ENCODE data around the gene ALG3. TPM values are rescaled to one million over a fixed set of nuclear protein-coding genes. Genes with fewer than 3 reads are reported as not detected.

Gene ALG3
- total and polyA plus RNA-seq, 7 donors, result 15.8 to 93.7 (median 36.7) TPM

- H3K9me3 ChIP-seq, result no peaks in the 10 kb centered on the region
- no peak for TF ChIP-seq CTCF (IDR thresholded peaks at IDR 0.05)
- DNase-seq (no peak), ATAC-seq (no peak)
- no peak overlapping the region for H3K27ac ChIP-seq
- WGBS, 3 donors, result 51 to 58% (median 55%) methylated on average over 3 of the region's 3 CpGs
- intact Hi-C loops (cut with DNase I), result no loop called here
- H3K4me1 ChIP-seq, result no peaks in the 10 kb centered on the region
- no peaks in the 10 kb centered on the region for H3K36me3 ChIP-seq (ENCODE audit: insufficient read depth in 1 of 2, low read depth in 1 of 2)
- H3K4me3 ChIP-seq, result no peak overlapping the region
- H3K27me3 ChIP-seq (ENCODE audit: insufficient read depth in 3 of 3, low read length in 2 of 3), result peaks cover 0 to 63% (median 21%) of the 10 kb centered on the region in 3 donors
Measured at GRCh38 chr3:184231671-184232070, 17.1 kb downstream of the ALG3 start.

- ATAC-seq, result no peak
- Histone ChIP-seq H3K9me3 (no peaks in the 10 kb centered on the region), H3K36me3 (ENCODE audit: insufficient read depth in 1 of 2, low read depth in 1 of 2) (no peaks in the 10 kb centered on the region), H3K27ac (no peak overlapping the region), H3K4me3 (peak overlapping the region; percentile 59), H3K4me1 (no peaks in the 10 kb centered on the region), H3K27me3 (ENCODE audit: insufficient read depth in 3 of 3, low read length in 2 of 3) (peaks cover 0 to 63% (median 18%) of the 10 kb centered on the region in 3 donors)
- WGBS, 3 donors, result 6 to 7% (median 6%) methylated on average over 44 to 79 of the region's 79 CpGs
- intact Hi-C loops (cut with DNase I), result no loop called here
- TF ChIP-seq CTCF (IDR thresholded peaks at IDR 0.05), result no peak
- no peak for DNase-seq
Measured at GRCh38 chr3:184230603-184231528, 17.9 kb downstream of the ALG3 start.

- H3K27me3 ChIP-seq (ENCODE audit: insufficient read depth in 3 of 3, low read length in 2 of 3), result peaks cover 0 to 63% (median 18%) of the 10 kb centered on the region in 3 donors
- ATAC-seq (no peak), DNase-seq (no peak)
- no peaks in the 10 kb centered on the region for H3K4me1 ChIP-seq
- no peak overlapping the region for H3K27ac ChIP-seq
- no peak for TF ChIP-seq CTCF (IDR thresholded peaks at IDR 0.05)
- peak overlapping the region; percentile 59 for H3K4me3 ChIP-seq
- no peaks in the 10 kb centered on the region for H3K9me3 ChIP-seq
- intact Hi-C loops (cut with DNase I), result no loop called here
- no peaks in the 10 kb centered on the region for H3K36me3 ChIP-seq (ENCODE audit: insufficient read depth in 1 of 2, low read depth in 1 of 2)
- 1 to 2% (median 1%) methylated on average over 41 to 61 of the region's 61 CpGs for WGBS, 3 donors
Measured at GRCh38 chr3:184230081-184230602, 18.6 kb downstream of the ALG3 start.

GRCh38 chr3:184229394-184230080 is 19.2 kb downstream of the ALG3 start, which contains the start of gene VWA5B2:
Gene VWA5B2 (plus strand): TSS chr3:184229585. CDS start chr3:184230529, 944 bp downstream.
- no peak within 1 kb of the TSS for H3K27ac ChIP-seq
- H3K4me3 ChIP-seq, result peak within 1 kb of the TSS; percentile 59
- WGBS, 3 donors, result 0 to 1% (median 1%) methylated on average over 25 to 66 of the region's 66 CpGs
- ATAC-seq (peak; percentile 73 to 86 (median 78)), DNase-seq (peak; percentile 66 to 70)
- H3K27me3 ChIP-seq (ENCODE audit: insufficient read depth in 3 of 3, low read length in 2 of 3), result peaks cover 0 to 63% (median 18%) of the 10 kb centered on the region in 3 donors
- peak; percentile 23 for TF ChIP-seq CTCF (IDR thresholded peaks at IDR 0.05)
- H3K36me3 ChIP-seq (ENCODE audit: insufficient read depth in 1 of 2, low read depth in 1 of 2), result no peaks in the 10 kb centered on the region
- no peaks in the 10 kb centered on the region for H3K4me1 ChIP-seq
- intact Hi-C loops (cut with DNase I), result loop anchor here in 1 of 2 donors (2.0 kb wide), 1 partner anchor 59 kb away; no protein-coding TSS in a partner anchor
- no peaks in the 10 kb centered on the region for H3K9me3 ChIP-seq

Data from psoas muscle (tissue), 8 donors.